Measurements from ENCODE around the gene SYNPR.
A peak's percentile ranks its signal among the peaks of the same experiment; 100 is the strongest.

SYNPR gene

GRCh38 chr3:63609408-63609807 lies 331.3 kb downstream of the SYNPR start:
- TF ChIP-seq CTCF (IDR thresholded peaks at IDR 0.05; ENCODE audit: low read depth, low read length), result no peak
- H3K4me3 ChIP-seq (ENCODE audit: low read depth, low read length), result no peak overlapping the region
- in situ Hi-C loops (cut with HindIII; ENCODE audit: low sequenced_read_pairs), result no loop called here
- DNase-seq (ENCODE audit: low read depth, low spot score), result no peak

- no peak for TF ChIP-seq CTCF (IDR thresholded peaks at IDR 0.05; ENCODE audit: low read depth, low read length)
- in situ Hi-C loops (cut with HindIII; ENCODE audit: low sequenced_read_pairs), result no loop called here
- DNase-seq (ENCODE audit: low read depth, low spot score), result no peak
- no peak overlapping the region for H3K4me3 ChIP-seq (ENCODE audit: low read depth, low read length)
Observed at GRCh38 chr3:63609834-63610233, 331.7 kb downstream of the SYNPR start.

- DNase-seq (ENCODE audit: low read depth, low spot score), result no peak
- in situ Hi-C loops (cut with HindIII; ENCODE audit: low sequenced_read_pairs), result no loop called here
- H3K4me3 ChIP-seq (ENCODE audit: low read depth, low read length), result no peak overlapping the region
- no peak for TF ChIP-seq CTCF (IDR thresholded peaks at IDR 0.05; ENCODE audit: low read depth, low read length)
Observed at GRCh38 chr3:63611382-63611781, 333.3 kb downstream of the SYNPR start.

- no peak overlapping the region for H3K4me3 ChIP-seq (ENCODE audit: low read depth, low read length)
- no peak for TF ChIP-seq CTCF (IDR thresholded peaks at IDR 0.05; ENCODE audit: low read depth, low read length)
- peak; percentile 23 for DNase-seq (ENCODE audit: low read depth, low spot score)
- in situ Hi-C loops (cut with HindIII; ENCODE audit: low sequenced_read_pairs), result no loop called here
Observed at GRCh38 chr3:63613561-63613960, 335.5 kb downstream of the SYNPR start.

- TF ChIP-seq CTCF (IDR thresholded peaks at IDR 0.05; ENCODE audit: low read depth, low read length), result no peak
- in situ Hi-C loops (cut with HindIII; ENCODE audit: low sequenced_read_pairs), result no loop called here
- no peak overlapping the region for H3K4me3 ChIP-seq (ENCODE audit: low read depth, low read length)
- no peak for DNase-seq (ENCODE audit: low read depth, low spot score)
Observed at GRCh38 chr3:63617391-63617790, 339.3 kb downstream of the SYNPR start.

- no peak for TF ChIP-seq CTCF (IDR thresholded peaks at IDR 0.05; ENCODE audit: low read depth, low read length)
- DNase-seq (ENCODE audit: low read depth, low spot score), result peak; percentile 79
- no peak overlapping the region for H3K4me3 ChIP-seq (ENCODE audit: low read depth, low read length)
- in situ Hi-C loops (cut with HindIII; ENCODE audit: low sequenced_read_pairs), result no loop called here
Observed at GRCh38 chr3:63624941-63625560, 346.9 kb downstream of the SYNPR start.

GRCh38 chr3:63631670-63632069 lies 353.6 kb downstream of the SYNPR start:
- DNase-seq (ENCODE audit: low read depth, low spot score), result no peak
- H3K4me3 ChIP-seq (ENCODE audit: low read depth, low read length), result no peak overlapping the region
- no peak for TF ChIP-seq CTCF (IDR thresholded peaks at IDR 0.05; ENCODE audit: low read depth, low read length)
- in situ Hi-C loops (cut with HindIII; ENCODE audit: low sequenced_read_pairs), result no loop called here

All from astrocyte of the spinal cord (primary cell).